Activated B cell treated with CpG ODN at 0.5 μM for 24 hours (primary cell): ENCODE data around the gene CHAF1A. TPM values are rescaled to one million over a fixed set of nuclear protein-coding genes. Genes with fewer than 3 reads are reported as not detected.

ENCODE experiments used
- ATAC-seq: fragments of 200-7000 bp; cut with Tn5 transposase; one replicate; pipeline ENCODE4 v1.10.0; 2021; ENCODE audit warnings: low read depth, mild to moderate bottlenecking, moderate library complexity
- CTCF ChIA-PET: fragments of 350-600 bp; sonication (Branson Sonifier 250); formaldehyde crosslinking; loops from one replicate; lab custom pipeline; 2021; ENCODE audit warnings: antibody characterized with exemption; lab: Charles Lee
- POLR2A ChIA-PET: fragments of 350-600 bp; sonication (Branson Sonifier 250); formaldehyde crosslinking; loops from one replicate; lab custom pipeline; 2021; ENCODE audit warnings: antibody characterized with exemption; lab: Charles Lee
- DNase-seq: peaks from one replicate; pipeline ENCODE4 v3.0.0; 2022
- H3K27ac Mint-ChIP-seq: one replicate; pipeline ENCODE4 v1.8.0; 2020; ENCODE audit warnings: mixed read lengths
- H3K27me3 Mint-ChIP-seq: one replicate; pipeline ENCODE4 v1.8.0; 2021; ENCODE audit warnings: mixed read lengths
- H3K36me3 Mint-ChIP-seq: one replicate; pipeline ENCODE4 v1.8.0; 2021; ENCODE audit warnings: low read depth, mixed read lengths
- H3K4me1 Mint-ChIP-seq: one replicate; pipeline ENCODE4 v1.8.0; 2021; ENCODE audit warnings: mixed read lengths
- H3K4me3 Mint-ChIP-seq: one replicate; pipeline ENCODE4 v1.8.0; 2020; ENCODE audit warnings: mild to moderate bottlenecking, mixed read lengths
- H3K9me3 Mint-ChIP-seq: one replicate; pipeline ENCODE4 v1.8.0; 2020; ENCODE audit warnings: mixed read lengths
- intact Hi-C: fragments of 100-400 bp; cut with micrococcal nuclease; formaldehyde crosslinking; loops from one replicate; pipeline ENCODE4 v1.15.1; 2024
- total RNA-seq: library from RNA; stranded (reverse); gene quantifications from 2 replicates; pipeline ENCODE4 v1.2.3, GENCODE V29; 2022
- TF ChIP-seq, protein P1 (sequence below): fragments of 200-600 bp; IDR thresholded peaks from one replicate; pipeline ENCODE4 v1.8.0; 2022; ENCODE audit warnings: antibody characterized with exemption, mild to moderate bottlenecking

CHAF1A gene
- total RNA-seq, 1 donor from 2014 or later, result 19.2 TPM

DNA sequence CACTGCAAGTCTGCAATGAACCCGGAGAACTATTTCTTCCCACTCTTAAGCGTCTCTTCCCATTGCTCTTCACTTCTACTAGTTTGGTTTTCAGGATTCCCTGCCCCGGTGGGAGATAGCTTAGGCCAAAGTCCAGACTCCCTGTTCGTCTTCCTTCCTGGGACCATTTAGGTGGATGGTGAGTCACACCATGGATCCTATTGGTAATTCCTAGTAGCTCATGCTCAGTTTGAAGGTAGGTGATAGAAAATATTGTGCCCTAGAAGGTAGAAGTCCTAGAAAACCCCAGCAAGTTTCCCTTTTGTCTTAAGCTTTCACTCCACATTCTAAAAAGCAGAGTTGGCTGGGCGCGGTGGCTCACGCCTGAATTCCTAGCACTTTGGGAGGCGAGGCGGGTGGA is 13.8 kb downstream of the CHAF1A start:
- Mint-ChIP-seq H3K27me3 (no peaks in the 10 kb centered on the region), H3K9me3 (no peaks in the 10 kb centered on the region), H3K27ac (no peak overlapping the region), H3K36me3 (peaks cover 10% of the 10 kb centered on the region), H3K4me1 (no peaks in the 10 kb centered on the region), H3K4me3 (no peak overlapping the region)
- POLR2A ChIA-PET, result no interaction called here
- no peak for DNase-seq
- TF ChIP-seq, protein P1, sequence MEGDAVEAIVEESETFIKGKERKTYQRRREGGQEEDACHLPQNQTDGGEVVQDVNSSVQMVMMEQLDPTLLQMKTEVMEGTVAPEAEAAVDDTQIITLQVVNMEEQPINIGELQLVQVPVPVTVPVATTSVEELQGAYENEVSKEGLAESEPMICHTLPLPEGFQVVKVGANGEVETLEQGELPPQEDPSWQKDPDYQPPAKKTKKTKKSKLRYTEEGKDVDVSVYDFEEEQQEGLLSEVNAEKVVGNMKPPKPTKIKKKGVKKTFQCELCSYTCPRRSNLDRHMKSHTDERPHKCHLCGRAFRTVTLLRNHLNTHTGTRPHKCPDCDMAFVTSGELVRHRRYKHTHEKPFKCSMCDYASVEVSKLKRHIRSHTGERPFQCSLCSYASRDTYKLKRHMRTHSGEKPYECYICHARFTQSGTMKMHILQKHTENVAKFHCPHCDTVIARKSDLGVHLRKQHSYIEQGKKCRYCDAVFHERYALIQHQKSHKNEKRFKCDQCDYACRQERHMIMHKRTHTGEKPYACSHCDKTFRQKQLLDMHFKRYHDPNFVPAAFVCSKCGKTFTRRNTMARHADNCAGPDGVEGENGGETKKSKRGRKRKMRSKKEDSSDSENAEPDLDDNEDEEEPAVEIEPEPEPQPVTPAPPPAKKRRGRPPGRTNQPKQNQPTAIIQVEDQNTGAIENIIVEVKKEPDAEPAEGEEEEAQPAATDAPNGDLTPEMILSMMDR, result no peak
- intact Hi-C loops, result no loop called here
- CTCF ChIA-PET, result interaction anchor here (0.6 to 1.3 kb wide), 2 partner anchors 14 to 329 kb away, joined by 3 read pairs; partner anchors contain the start of gene CHAF1A
- ATAC-seq, result no peak

DNA sequence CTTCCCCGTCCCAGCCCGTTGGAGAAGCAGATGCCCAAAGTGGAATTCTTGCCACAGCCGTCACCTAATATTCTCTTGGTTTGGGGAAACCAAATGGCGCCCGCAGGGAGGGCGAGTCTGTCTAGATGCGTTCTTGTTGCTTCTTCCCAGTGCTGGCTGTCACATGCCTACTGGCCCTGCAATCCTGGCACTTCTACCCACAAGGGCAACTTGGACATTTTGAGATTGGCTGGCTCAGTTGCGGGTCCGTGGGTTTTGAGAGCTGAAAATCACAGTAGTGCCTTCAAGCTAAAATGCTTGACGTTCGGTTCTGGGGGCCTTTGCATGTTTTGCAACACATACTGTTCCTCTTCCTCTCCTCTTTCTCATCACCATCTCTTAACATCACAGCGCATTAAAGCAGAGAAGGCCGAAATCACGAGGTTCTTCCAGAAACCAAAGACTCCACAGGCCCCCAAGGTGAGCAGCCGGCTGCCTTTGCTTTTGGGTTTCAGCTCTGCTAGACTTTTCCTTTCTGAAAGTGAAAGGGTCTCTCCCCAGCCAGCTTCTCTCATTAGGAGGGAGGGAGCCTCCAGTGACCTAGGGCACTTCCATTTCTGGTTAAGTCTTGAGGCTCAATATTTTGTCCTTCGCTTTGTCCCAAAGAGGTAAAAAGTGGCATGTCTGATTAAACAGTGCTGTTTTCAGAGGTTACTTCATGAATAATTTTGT is 21.1 kb downstream of the CHAF1A start:
- Mint-ChIP-seq H3K27ac (no peak overlapping the region), H3K9me3 (no peaks in the 10 kb centered on the region), H3K27me3 (no peaks in the 10 kb centered on the region), H3K36me3 (peaks cover 20% of the 10 kb centered on the region), H3K4me3 (no peak overlapping the region), H3K4me1 (no peaks in the 10 kb centered on the region)
- DNase-seq (no peak), ATAC-seq (no peak)
- ChIA-PET POLR2A (no interaction called here), CTCF (no interaction called here)
- intact Hi-C loops, result no loop called here
- TF ChIP-seq, protein P1, result no peak

GRCh38 chr19:4425537-4425936 is 23.1 kb downstream of the CHAF1A start:
- peaks cover 24% of the 10 kb centered on the region for H3K36me3 Mint-ChIP-seq
- intact Hi-C loops, result no loop called here
- DNase-seq (no peak), ATAC-seq (no peak)
- TF ChIP-seq, protein P1, result no peak
- H3K27me3 Mint-ChIP-seq, result no peaks in the 10 kb centered on the region
- H3K27ac Mint-ChIP-seq, result no peak overlapping the region
- H3K4me1 Mint-ChIP-seq, result peaks cover 8% of the 10 kb centered on the region
- POLR2A ChIA-PET, result no interaction called here
- CTCF ChIA-PET, result no interaction called here
- no peaks in the 10 kb centered on the region for H3K9me3 Mint-ChIP-seq
- no peak overlapping the region for H3K4me3 Mint-ChIP-seq

GRCh38 chr19:4428326-4428975 is 26.0 kb downstream of the CHAF1A start:
- TF ChIP-seq, protein P1, result no peak
- CTCF ChIA-PET, result no interaction called here
- ATAC-seq, result no peak
- POLR2A ChIA-PET, result interaction anchor here (0.6 kb wide), 1 partner anchor 20 kb away, joined by 6 read pairs; no protein-coding TSS in a partner anchor
- intact Hi-C loops, result no loop called here
- no peak overlapping the region for H3K27ac Mint-ChIP-seq
- peaks cover 33% of the 10 kb centered on the region for H3K4me1 Mint-ChIP-seq
- peaks cover 22% of the 10 kb centered on the region for H3K36me3 Mint-ChIP-seq
- H3K27me3 Mint-ChIP-seq, result no peaks in the 10 kb centered on the region
- no peaks in the 10 kb centered on the region for H3K9me3 Mint-ChIP-seq
- DNase-seq, result no peak
- H3K4me3 Mint-ChIP-seq, result no peak overlapping the region

DNA sequence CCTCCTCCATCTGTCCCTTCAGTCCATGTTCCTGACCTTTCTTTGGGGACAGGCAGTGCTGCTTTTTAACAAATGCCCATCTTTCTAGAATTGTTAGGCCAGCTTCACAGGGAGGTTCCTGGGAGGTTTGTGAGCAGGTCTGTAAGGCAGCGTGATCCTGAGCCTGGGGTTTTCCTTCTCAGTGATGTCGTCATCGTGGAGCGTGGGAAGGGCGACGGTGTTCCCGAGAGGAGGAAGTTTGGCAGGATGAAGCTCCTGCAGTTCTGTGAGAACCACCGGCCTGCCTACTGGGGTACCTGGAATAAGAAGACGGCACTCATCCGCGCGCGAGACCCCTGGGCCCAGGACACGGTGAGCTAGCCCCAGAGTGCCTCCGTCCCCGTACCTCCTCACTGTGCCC is 26.8 kb downstream of the CHAF1A start:
- intact Hi-C loops, result no loop called here
- TF ChIP-seq, protein P1, result no peak
- ATAC-seq (no peak), DNase-seq (no peak)
- Mint-ChIP-seq H3K4me1 (peaks cover 33% of the 10 kb centered on the region), H3K4me3 (no peak overlapping the region), H3K36me3 (peaks cover 18% of the 10 kb centered on the region), H3K9me3 (no peaks in the 10 kb centered on the region), H3K27me3 (no peaks in the 10 kb centered on the region), H3K27ac (no peak overlapping the region)
- ChIA-PET CTCF (no interaction called here), POLR2A (no interaction called here)
